Prostate gland (tissue), 2 donors: Measurements from ENCODE around the gene PODXL2.

Experiments used
- CTCF ChIP-seq, 4 experiments: fragments of 200-600 bp in 2 of 4; fragments of 450-650 bp in 2 of 4; sonication (generic) in 2 of 4; IDR thresholded peaks; 1 replicate in 3 of 4; 2 replicates in 1 of 4; pipeline ENCODE4 v1.5.1; 2016 to 2019; ENCODE audit warnings: antibody characterized with exemption in 4 of 4, mild to moderate bottlenecking in 2 of 4, moderate library complexity in 2 of 4
- POLR2A ChIP-seq: fragments of 450-650 bp; IDR thresholded peaks from one replicate; pipeline ENCODE4 v1.6.1; 2016; ENCODE audit warnings: antibody characterized with exemption, mild to moderate bottlenecking
- POLR2AphosphoS5 ChIP-seq: sonication (generic); formaldehyde crosslinking; IDR thresholded peaks from one replicate; pipeline ENCODE4 v1.6.1; 2017; ENCODE audit warnings: antibody characterized with exemption

GRCh38 chr3:127714866-127715265 lies 85.9 kb downstream of the PODXL2 start:
- no peak for TF ChIP-seq CTCF (IDR thresholded peaks at IDR 0.05)
- TF ChIP-seq POLR2A = no peak
- no peak for TF ChIP-seq POLR2AphosphoS5
